IPS-NIHi11 (cell line): ENCODE results near the gene PSEN1.

Experiments
- DNase-seq: peaks from one replicate; pipeline ENCODE4 v3.0.0; 2012; ENCODE audit warnings: mixed read lengths, low spot score

The PSEN1 gene

DNA sequence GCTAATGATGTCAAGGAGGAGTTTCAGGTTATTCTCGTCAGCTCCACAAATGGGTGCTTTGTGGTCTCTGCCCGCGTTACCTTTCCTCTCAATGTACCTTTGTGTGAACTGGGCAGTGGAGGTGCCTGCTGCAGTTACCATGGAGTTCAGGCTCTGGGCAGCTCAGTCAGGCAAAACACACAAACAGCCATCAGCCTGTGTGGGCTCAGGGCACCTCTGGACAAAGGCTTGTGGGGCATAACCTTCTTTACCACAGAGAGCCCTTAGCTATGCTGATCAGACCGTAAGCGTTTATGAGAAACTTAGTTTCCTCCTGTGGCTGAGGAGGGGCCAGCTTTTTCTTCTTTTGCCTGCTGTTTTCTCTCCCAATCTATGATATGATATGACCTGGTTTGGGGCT is 84.3 kb downstream of the PSEN1 start:
- DNase-seq, result no peak

GRCh38 chr14:73221945-73222344 is 85.6 kb downstream of the PSEN1 start:
- DNase-seq, result no peak

DNA sequence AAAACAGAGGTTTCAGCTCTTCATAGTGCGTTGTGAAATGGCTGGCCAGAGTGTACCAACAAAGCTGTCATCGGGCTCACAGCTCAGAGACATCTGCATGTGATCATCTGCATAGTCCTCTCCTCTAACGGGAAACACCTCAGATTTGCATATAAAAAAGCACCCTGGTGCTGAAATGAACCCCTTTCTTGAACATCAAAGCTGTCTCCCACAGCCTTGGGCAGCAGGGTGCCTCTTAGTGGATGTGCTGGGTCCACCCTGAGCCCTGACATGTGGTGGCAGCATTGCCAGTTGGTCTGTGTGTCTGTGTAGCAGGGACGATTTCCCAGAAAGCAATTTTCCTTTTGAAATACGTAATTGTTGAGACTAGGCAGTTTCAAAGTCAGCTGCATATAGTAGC is 86.7 kb downstream of the PSEN1 start:
- DNase-seq, result no peak

DNA sequence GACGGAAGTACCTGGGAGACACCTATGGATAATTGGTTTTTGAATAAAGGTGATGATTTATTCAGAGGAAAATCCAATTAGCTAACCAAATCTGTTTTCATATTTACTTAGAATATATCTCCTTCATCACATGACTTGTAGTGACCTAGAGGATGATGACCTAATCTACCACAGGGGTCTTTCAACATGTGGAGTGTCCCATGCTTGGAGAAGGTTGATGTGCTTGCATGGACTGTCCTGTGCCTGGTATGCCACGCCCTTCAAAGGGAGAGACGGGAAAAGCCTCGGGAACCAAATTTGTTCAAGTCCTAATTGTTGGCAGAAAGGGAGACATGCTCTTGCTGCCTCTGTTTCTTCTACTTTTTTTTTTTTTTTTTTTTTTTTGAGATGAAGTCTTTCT is 89.2 kb downstream of the PSEN1 start:
- DNase-seq, result no peak

DNA sequence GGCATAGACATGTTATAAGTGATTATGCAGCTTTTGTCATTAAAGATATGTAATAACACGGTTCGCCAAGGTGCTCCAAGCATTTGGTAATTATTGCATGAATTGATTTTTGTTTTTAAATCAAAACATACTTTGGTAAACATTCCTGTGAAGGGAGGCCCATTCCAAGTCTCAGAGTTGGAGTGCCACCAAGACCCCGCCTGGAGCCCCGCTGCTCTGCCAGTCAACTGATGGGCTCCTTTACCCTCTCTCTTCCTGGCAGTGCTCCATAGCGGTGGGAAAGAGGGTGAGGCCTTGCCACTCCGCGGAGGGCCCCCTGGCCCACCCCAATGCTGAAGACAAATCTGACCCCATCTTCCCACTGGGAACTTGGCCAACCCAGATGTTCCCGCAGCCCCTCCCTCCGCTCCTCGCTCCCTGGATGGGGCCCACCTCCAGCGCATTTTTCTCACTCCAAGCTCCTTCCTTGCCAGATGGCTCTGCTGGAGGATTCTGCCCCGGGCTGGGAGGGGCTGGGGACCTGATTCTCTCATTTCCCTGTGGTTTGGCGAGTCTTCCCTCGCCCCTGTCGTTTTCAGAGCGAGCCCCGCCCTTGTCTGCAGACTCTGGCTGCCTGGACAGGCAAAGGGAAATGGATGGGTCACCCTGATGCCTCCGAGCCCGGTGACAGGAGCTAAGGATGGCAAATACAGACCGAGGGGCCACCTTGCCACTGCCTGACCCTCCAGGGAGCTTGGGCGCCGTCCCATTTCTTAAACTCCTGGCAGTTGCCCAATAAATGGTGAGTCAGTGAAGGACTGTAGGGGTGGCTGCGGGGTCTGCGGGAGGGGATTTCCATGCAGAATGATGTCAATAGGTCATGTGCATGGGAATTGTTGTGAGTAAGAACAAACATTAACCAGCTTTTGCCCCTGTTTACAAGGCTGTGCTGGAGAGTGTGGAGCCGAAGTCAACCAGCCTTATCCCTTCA is 91.8 kb downstream of the PSEN1 start:
- DNase-seq, result peak; percentile 63

GRCh38 chr14:73230051-73230450 is 93.7 kb downstream of the PSEN1 start:
- no peak for DNase-seq

GRCh38 chr14:73231981-73232851 is 95.9 kb downstream of the PSEN1 start:
- peak; percentile 73 for DNase-seq

DNA sequence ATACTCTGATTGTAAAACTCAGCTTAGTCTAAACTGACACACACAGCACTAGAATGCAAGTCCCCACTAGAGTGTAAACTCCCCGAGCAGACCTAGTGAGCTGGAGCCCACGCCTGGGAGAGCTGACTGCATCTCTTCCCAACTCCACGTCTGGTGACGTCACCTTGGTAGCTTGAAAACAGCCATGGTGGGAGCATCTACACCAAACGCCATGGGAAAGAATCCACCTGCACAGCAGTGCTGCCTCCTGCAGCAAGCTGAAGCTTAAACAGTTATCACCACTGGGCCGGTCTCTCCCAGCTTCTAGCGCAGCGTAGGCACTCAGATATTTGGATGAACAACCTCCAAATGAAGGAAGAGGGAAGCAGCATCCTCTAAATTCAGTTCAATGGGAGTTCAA is 96.7 kb downstream of the PSEN1 start:
- DNase-seq, result no peak

DNA sequence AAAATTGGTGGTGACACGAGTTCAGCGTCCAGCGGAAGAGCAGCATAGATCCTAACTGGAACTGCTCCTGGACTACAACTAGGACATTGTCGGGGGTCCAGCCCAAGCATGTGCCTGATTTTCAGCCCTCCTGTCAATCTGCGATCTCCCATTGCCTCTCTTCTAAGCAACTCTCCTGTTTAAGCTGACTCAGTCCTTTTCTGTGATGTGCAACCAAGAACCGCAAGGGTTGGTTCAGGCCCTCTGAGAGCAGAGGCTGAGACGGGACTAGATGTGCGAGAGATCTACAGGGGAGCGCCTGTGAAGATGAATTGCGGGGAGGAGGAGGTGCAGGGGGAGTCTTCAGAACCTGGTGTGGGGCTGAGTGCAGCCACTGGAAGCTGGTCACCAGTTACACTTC is 97.3 kb downstream of the PSEN1 start:
- DNase-seq, result no peak

- DNase-seq, result no peak
These were observed 97.7 kb downstream of the PSEN1 start for GRCh38 chr14:73234029-73234428.

DNA sequence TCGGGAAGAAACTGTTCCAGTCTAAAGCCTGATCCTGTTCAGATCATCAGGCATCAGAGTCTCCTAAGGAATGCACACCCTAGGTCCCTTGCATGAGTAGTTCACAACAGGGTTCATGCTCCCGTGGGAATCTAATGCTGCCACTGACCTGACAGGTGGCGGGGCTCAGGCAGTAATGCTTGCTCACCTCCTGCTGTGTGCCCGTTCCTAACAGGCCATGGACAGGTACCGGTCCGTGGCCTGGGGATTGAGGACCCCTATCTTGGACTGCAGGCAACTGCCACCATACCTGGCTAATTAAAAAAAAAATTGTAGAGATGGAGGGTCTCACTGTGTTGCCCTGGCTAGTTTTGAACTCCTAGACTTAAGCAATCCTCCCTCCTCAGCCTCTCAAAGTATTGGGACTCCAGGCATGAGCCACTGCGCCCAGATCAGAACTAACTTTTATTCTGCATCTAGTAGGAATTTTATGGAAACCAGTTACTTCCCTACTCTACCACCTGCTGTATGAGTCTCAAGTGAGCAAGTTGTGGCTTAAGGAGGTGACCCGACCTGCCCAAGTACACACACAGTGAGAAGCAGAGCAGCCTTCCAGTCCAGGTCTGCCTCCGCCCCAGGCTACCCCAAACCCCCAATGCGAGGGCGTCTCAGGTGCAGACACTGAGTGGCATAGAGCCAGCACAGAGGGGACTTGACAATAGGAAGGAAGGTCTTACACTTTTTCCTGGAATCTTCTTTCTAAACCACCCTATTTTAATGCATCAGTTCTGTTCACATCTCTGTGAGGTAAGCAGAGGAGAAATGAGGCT is 98.5 kb downstream of the PSEN1 start:
- DNase-seq, result no peak

DNA sequence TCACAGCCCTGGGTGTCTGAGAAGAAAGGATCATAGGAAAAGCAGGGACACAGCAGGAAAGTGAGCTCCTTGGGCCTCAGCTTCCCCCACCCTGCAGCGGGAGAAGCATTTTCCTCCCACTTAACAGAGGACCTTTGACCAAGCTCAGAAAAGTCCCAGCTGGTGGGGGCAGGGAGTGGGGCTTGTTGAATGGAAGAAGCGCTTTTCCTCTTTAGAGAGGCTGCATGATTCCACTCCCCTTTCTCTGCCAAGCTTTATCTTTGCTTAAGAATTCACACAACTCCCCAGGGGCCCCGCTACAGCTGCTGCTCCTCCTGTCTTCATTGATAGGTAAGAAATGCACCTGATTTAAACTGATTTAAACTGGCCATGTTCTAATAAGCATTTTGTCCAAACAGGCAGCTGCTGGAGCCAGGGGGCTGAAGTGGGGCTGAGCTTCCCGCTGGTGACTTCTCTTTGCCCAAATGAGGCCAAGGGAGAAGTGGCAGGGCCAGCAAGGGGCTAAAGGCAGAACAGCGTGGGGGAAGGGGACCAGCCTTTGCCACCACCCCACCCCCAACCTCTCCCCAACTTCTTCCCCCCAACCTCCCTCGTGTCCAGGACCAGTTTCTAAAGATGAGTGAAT is 99.3 kb downstream of the PSEN1 start:
- DNase-seq, result no peak

GRCh38 chr14:73236157-73236556 is 99.8 kb downstream of the PSEN1 start:
- DNase-seq, result no peak

DNA sequence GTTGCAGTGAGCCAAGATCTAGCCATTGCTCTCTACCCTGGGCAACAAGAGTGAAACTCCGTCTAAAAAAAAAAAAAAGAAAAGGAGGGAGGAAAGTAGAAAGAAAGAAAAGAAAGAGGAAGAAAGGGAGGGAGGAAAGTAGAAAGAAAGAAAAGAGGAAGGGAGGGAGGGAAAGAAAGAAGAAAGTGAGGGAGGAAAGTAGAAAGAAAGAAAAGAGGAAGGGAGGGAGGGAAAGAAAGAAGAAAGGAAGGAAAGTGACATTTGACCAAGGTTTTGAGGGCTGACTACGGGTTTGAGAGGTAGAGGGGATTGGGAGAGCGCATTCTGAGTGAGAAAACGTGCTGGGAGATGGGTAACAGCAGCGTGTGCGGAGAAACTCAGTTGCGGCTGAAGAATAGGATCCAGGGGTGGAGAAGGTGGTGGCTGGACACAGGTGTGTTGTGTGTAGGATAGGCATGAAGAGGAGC is 100.5 kb downstream of the PSEN1 start:
- no peak for DNase-seq

- DNase-seq, result peak; percentile 73
These were observed 101.0 kb downstream of the PSEN1 start, which contains the start of gene PAPLN for GRCh38 chr14:73237219-73237785. PAPLN (plus strand) TSS chr14:73237506; CDS start chr14:73239779, 2,273 bp downstream.

GRCh38 chr14:73237786-73238423 is 101.6 kb downstream of the PSEN1 start:
- DNase-seq, result peak; percentile 68

DNA sequence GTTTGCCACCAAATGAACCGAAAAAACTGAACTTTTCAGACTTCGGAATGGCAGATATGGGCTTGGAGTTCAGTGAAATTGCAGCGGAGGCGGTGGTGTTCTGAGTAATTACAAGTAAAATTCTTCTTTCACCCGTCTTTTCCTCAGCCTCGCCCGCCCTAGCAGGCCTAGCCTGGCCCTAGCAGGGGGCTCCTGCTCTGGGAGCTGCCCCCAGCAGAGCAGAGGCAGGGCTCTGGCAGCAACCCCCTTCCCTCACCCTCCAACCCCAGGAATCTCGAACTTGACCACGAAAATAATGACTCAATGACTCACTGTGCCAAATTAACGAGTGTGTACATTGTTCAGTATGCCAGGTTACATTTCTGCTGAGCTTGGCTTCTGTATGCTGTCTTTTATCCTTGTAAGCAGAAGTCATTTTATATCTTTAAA is 102.1 kb downstream of the PSEN1 start:
- DNase-seq, result no peak

- no peak for DNase-seq
These were observed 102.6 kb downstream of the PSEN1 start for GRCh38 chr14:73238941-73239340.

- DNase-seq, result peak; percentile 73
These were observed 103.3 kb downstream of the PSEN1 start for GRCh38 chr14:73239393-73240241.
